ENCODE measurements around the gene BRD7.

BRD7 gene

GRCh38 chr16:50389900-50390299 is 21.1 kb upstream of the BRD7 start:
- no peak for DNase-seq (ENCODE audit: low read depth in 2 of 2)

GRCh38 chr16:50388496-50388895 is 19.7 kb upstream of the BRD7 start:
- DNase-seq (ENCODE audit: low read depth in 2 of 2): no peak

- DNase-seq (ENCODE audit: low read depth in 2 of 2): no peak
Measured at GRCh38 chr16:50386774-50387173, 18.0 kb upstream of the BRD7 start.

GRCh38 chr16:50386139-50386538 is 17.4 kb upstream of the BRD7 start:
- DNase-seq (ENCODE audit: low read depth in 2 of 2): no peak

- DNase-seq (ENCODE audit: low read depth in 2 of 2): no peak
Measured at GRCh38 chr16:50384500-50385135, 15.8 kb upstream of the BRD7 start.

GRCh38 chr16:50381679-50382440 is 13.1 kb upstream of the BRD7 start:
- DNase-seq (ENCODE audit: low read depth in 2 of 2): no peak

GRCh38 chr16:50378417-50378816 is 9.6 kb upstream of the BRD7 start:
- DNase-seq (ENCODE audit: low read depth in 2 of 2): no peak

- no peak for DNase-seq (ENCODE audit: low read depth in 2 of 2)
Measured at GRCh38 chr16:50377001-50377400, 8.2 kb upstream of the BRD7 start.

GRCh38 chr16:50373780-50374179 is 5.0 kb upstream of the BRD7 start:
- no peak for DNase-seq (ENCODE audit: low read depth in 2 of 2)

GRCh38 chr16:50373345-50373701 is 4.5 kb upstream of the BRD7 start:
- DNase-seq (ENCODE audit: low read depth in 2 of 2): no peak

- no peak for DNase-seq (ENCODE audit: low read depth in 2 of 2)
Measured at GRCh38 chr16:50372611-50373344, 4.0 kb upstream of the BRD7 start.

GRCh38 chr16:50371936-50372595 is 3.3 kb upstream of the BRD7 start:
- DNase-seq (ENCODE audit: low read depth in 2 of 2): no peak

GRCh38 chr16:50371036-50371716 is 2.4 kb upstream of the BRD7 start:
- no peak for DNase-seq (ENCODE audit: low read depth in 2 of 2)

GRCh38 chr16:50369133-50369804 is 481 bp upstream of the BRD7 start:
- DNase-seq (ENCODE audit: low read depth in 2 of 2): no peak

- no peak for DNase-seq (ENCODE audit: low read depth in 2 of 2)
Measured at GRCh38 chr16:50367777-50368409, 895 bp downstream of the BRD7 start.

- no peak for DNase-seq (ENCODE audit: low read depth in 2 of 2)
Measured at GRCh38 chr16:50365791-50366575, 2.8 kb downstream of the BRD7 start.

GRCh38 chr16:50363656-50364055 is 5.1 kb downstream of the BRD7 start:
- no peak for DNase-seq (ENCODE audit: low read depth in 2 of 2)

GRCh38 chr16:50360779-50361178 is 8.0 kb downstream of the BRD7 start:
- DNase-seq (ENCODE audit: low read depth in 2 of 2): no peak

- DNase-seq (ENCODE audit: low read depth in 2 of 2): no peak
Measured at GRCh38 chr16:50360033-50360778, 8.6 kb downstream of the BRD7 start.

Measured in stimulated activated CD4-positive, alpha-beta T cell treated with anti-CD3 and anti-CD28 coated beads, Interleukin-12 subunit alpha, Interleukin-12 subunit beta, amount 100 ng/mL, for 24 hours (primary cell).